Measurements from ENCODE around the gene AKAP8L. TPM values are rescaled to one million over a fixed set of nuclear protein-coding genes. Genes with fewer than 3 reads are reported as not detected.
"Not testable (repeated sequence)": the region's sequence is repeated elsewhere in the genome, so short reads cannot be mapped to it uniquely, and the experiment has no call there.

Gene AKAP8L
- total RNA-seq, 2 experiments from 2014 or later: 83.8 to 86.7 TPM

DNA sequence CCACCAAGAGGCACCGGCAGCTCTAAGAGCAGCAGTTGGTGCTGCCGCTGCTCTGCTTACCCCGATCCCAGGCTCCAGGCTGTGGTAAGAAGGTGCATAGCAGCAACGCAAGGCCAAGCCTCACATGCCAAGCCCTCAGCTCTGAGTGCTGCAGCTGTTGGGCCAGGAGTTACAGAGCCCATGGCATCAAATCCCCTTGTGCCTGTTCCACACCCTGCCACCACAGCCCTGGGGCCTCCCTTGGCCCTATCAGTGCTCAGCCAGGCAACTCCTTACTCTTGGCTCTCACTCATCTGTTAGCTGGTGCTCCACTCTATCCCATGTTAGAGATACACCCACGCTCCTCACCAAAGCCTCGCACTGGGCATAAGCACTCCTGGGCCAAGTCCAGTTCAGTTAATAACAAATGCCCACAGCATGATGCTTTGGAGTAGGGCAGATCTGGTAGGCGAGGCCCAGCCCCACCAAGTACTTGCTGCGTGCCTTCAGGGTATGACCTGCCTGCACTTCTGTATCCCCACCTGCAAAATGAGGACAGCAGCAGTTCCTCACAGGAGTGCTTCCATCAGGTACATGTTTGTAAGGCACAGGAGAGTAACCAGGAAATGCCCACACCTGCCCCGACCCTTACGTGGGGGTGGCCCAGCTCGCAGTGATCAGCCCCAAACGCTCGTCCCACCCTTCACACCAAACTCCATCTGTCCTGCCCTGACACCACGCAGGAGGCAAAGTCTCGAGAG, 16.2 kb downstream of the AKAP8L start:
- DNase-seq: no peak
- no peak overlapping the region for H3K4me3 Mint-ChIP-seq
- ChIA-PET POLR2A (no interaction called here), CTCF (interaction anchor here (1.1 kb wide), 1 partner anchor 225 kb away, joined by 3 read pairs; no protein-coding TSS in a partner anchor)
- H3K27ac Mint-ChIP-seq: no peak overlapping the region
- no peak for ATAC-seq
- peaks cover 8% of the 10 kb centered on the region for H3K4me1 Mint-ChIP-seq (ENCODE audit: low read depth)
- H3K36me3 Mint-ChIP-seq (ENCODE audit: low read depth): peaks cover 31% of the 10 kb centered on the region
- H3K27me3 Mint-ChIP-seq (ENCODE audit: low read depth): no peaks in the 10 kb centered on the region
- H3K9me3 Mint-ChIP-seq (ENCODE audit: insufficient read depth): no peaks in the 10 kb centered on the region

DNA sequence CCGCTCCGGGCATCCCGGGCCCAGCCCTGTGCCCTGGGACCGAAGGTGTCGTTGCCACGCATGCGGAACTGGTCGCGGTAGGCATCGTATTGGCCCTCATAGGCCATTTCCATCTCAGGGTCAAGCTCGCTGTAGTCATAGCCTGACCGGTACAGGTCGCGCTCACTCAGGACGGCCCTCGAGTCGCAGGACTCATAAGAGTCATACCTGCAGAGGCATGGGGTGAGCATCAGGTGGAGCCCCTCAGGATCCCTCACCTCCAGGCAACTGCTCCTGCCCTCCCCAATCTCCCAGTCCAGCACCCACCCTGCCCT, 17.4 kb downstream of the AKAP8L start:
- CTCF ChIA-PET: interaction anchor here (1.1 kb wide), 1 partner anchor 224 kb away, joined by 3 read pairs; no protein-coding TSS in a partner anchor
- POLR2A ChIA-PET: interaction anchor here (0.7 to 1.3 kb wide), 2 partner anchors 14 to 18 kb away, joined by 3 read pairs; partner anchors contain the start of gene AKAP8L
- Mint-ChIP-seq H3K4me3 (no peak overlapping the region), H3K4me1 (ENCODE audit: low read depth) (peaks cover 8% of the 10 kb centered on the region), H3K27me3 (ENCODE audit: low read depth) (no peaks in the 10 kb centered on the region), H3K27ac (no peak overlapping the region), H3K9me3 (ENCODE audit: insufficient read depth) (no peaks in the 10 kb centered on the region), H3K36me3 (ENCODE audit: low read depth) (peaks cover 39% of the 10 kb centered on the region)
- ATAC-seq: no peak
- DNase-seq: no peak

DNA sequence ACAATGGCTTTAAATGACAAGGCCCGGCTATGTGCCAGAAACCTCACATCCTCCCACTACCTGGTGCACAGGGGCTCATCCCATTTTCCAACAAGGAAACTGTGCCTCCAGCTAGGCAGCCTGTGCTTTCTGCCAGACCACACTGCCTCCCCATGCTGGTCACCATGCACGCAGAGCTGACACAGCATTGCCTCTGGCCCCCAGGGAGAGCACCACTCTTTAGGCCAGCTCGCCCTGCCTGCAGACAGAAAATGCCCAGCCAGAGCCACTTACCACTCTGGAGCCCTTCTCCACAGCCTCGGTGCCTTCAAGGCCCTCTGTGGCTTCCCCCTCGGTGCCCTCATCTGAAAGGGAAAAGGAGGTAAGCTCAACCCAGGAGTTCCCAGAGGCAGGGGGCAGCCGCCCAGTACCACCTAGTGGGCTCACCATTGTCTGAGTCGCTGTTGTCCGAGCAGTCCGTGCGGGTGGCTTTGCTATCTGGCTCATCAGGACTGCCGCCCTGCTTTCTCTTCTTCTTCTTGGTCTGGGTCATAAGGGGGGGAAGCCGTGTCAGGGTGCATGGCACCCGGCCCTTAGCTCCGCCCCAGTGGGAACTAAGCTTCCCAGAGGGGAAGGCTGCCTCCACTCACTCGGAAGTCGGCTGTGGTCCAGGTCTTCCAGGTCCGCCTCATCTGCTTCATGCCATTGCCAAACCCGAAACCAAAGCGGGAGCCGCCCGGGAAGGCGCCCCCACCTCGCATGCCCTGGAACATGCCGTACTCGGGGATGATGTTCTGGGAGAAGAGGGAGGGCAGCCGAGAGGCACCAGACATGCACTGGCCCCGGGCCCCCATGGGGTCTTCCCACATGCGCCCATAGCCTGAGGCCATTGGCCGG, 18.0 kb downstream of the AKAP8L start:
- H3K9me3 Mint-ChIP-seq (ENCODE audit: insufficient read depth): no peaks in the 10 kb centered on the region
- H3K27me3 Mint-ChIP-seq (ENCODE audit: low read depth): no peaks in the 10 kb centered on the region
- ChIA-PET POLR2A (interaction anchor here (1.3 kb wide), 1 partner anchor 18 kb away, joined by 3 read pairs; the partner anchor contains the start of gene AKAP8L), CTCF (no interaction called here)
- H3K27ac Mint-ChIP-seq: no peak overlapping the region
- ATAC-seq: no peak
- peaks cover 9% of the 10 kb centered on the region for H3K4me1 Mint-ChIP-seq (ENCODE audit: low read depth)
- peaks cover 42% of the 10 kb centered on the region for H3K36me3 Mint-ChIP-seq (ENCODE audit: low read depth)
- H3K4me3 Mint-ChIP-seq: no peak overlapping the region
- DNase-seq: no peak

DNA sequence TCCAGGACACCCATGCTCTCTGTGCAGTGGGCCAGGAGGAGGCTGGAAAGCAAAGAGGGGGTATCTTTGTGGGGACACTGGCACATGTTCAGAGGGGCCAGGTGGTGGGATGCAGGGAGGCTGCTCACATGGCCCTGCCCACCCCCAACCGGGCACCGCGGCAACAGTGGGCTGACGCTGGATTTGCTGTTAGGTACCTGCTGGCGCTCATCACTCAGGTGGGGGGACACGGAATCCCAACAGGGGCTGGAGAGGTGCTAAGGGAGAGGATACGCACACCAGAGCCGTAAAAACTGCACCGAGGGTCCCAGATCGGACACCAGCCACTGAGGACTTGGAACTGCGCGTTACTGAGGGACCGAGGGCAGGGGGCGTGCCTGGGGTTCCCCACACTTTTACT, 19.2 kb downstream of the AKAP8L start:
- ChIA-PET POLR2A (no interaction called here), CTCF (no interaction called here)
- Mint-ChIP-seq H3K36me3 (ENCODE audit: low read depth) (peaks cover 47% of the 10 kb centered on the region), H3K27me3 (ENCODE audit: low read depth) (no peaks in the 10 kb centered on the region), H3K9me3 (ENCODE audit: insufficient read depth) (no peaks in the 10 kb centered on the region), H3K27ac (no peak overlapping the region), H3K4me3 (no peak overlapping the region), H3K4me1 (ENCODE audit: low read depth) (peaks cover 5% of the 10 kb centered on the region)
- DNase-seq (no peak), ATAC-seq (no peak)

DNA sequence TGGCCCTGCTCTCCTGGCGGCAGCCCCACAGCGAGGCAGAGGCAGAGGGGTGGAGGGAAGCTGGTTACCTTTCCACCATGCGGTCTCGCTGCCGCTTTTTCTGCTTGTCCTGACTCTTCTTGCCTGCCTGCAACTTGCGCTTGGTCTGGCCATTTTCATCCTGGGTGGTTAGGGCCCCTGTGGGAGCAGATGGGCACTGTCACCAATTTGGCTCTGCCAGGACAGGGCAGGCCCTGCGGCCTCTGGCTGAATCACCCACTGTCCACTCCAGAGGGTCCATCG, 19.6 kb downstream of the AKAP8L start:
- POLR2A ChIA-PET: no interaction called here

DNA sequence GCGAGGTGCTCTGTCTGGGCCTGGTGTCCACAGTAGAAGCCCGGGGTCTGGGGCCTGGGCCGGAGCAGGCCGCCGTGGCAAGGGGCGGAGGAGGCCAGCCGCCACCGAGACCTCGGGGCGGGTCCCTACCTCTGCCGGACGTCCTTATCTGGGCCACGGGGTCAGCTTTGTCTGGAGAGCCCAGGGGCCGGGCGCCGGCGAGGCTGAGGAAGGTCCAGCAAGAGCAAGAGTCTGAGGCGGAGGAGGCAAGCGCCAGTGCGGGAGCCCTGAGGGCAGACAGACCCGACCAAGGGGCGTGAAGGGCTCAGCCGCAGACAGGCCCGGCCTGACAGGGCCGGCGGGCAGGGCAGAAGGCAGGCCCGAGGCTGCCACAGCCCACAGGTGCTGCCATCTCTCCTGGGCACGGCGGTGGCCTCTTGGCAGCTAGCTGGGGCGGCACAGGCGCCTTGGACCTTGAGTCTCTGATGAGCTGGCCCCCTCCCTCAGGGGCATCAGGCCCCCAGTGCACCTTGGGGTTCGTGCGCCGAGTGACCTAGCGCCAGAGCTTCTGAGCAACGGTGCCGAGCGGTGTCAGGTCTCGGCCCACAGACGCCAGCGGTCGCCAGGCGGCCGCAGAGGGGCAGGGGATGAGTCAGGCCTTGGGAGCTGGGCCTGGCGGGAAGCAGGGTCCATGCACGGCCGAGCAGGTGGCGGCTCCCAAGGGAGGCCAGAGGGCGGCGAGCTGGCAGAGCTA, 20.1 kb downstream of the AKAP8L start:
- CTCF ChIA-PET: no interaction called here
- POLR2A ChIA-PET: no interaction called here
- H3K27ac Mint-ChIP-seq: no peak overlapping the region

More for the DNA sequence above, 19.6 kb downstream of the AKAP8L start:
- Mint-ChIP-seq H3K4me1 (ENCODE audit: low read depth) (peaks cover 2% of the 10 kb centered on the region), H3K27me3 (ENCODE audit: low read depth) (no peaks in the 10 kb centered on the region), H3K36me3 (ENCODE audit: low read depth) (peaks cover 46% of the 10 kb centered on the region), H3K9me3 (ENCODE audit: insufficient read depth) (no peaks in the 10 kb centered on the region), H3K27ac (no peak overlapping the region), H3K4me3 (no peak overlapping the region)
- CTCF ChIA-PET: no interaction called here
- DNase-seq (no peak), ATAC-seq (no peak)

DNA sequence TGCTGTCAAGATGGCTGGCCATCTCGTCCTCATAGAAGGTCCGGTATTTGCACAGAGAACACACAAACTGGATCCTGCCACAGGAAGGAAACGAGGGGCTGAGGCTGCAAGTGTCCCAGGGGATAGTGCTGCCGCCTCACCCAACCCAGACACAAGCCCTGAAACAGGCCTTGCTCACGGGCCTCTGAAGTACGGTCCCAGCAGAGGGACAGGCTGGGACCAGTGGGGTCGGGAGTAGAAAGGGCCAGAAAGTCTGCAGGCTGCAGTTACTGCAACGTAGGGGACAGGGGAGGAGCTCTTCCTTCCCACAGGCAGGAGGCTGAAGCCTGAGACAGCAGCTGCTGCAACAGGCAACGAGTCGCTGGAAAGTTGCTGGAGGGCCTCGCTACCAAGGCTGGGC, 21.0 kb downstream of the AKAP8L start:
- no peak for DNase-seq
- ChIA-PET CTCF (no interaction called here), POLR2A (no interaction called here)
- no peaks in the 10 kb centered on the region for H3K27me3 Mint-ChIP-seq (ENCODE audit: low read depth)
- no peak for ATAC-seq
- H3K36me3 Mint-ChIP-seq (ENCODE audit: low read depth): peaks cover 57% of the 10 kb centered on the region
- H3K27ac Mint-ChIP-seq: no peak overlapping the region
- no peak overlapping the region for H3K4me3 Mint-ChIP-seq
- H3K4me1 Mint-ChIP-seq (ENCODE audit: low read depth): peaks cover 2% of the 10 kb centered on the region
- H3K9me3 Mint-ChIP-seq (ENCODE audit: insufficient read depth): no peaks in the 10 kb centered on the region

More for the DNA sequence above, 20.1 kb downstream of the AKAP8L start:
- DNase-seq: no peak
- peaks cover 51% of the 10 kb centered on the region for H3K36me3 Mint-ChIP-seq (ENCODE audit: low read depth)
- peaks cover 2% of the 10 kb centered on the region for H3K4me1 Mint-ChIP-seq (ENCODE audit: low read depth)
- no peak for ATAC-seq
- no peak overlapping the region for H3K4me3 Mint-ChIP-seq
- no peaks in the 10 kb centered on the region for H3K27me3 Mint-ChIP-seq (ENCODE audit: low read depth)
- no peaks in the 10 kb centered on the region for H3K9me3 Mint-ChIP-seq (ENCODE audit: insufficient read depth)

DNA sequence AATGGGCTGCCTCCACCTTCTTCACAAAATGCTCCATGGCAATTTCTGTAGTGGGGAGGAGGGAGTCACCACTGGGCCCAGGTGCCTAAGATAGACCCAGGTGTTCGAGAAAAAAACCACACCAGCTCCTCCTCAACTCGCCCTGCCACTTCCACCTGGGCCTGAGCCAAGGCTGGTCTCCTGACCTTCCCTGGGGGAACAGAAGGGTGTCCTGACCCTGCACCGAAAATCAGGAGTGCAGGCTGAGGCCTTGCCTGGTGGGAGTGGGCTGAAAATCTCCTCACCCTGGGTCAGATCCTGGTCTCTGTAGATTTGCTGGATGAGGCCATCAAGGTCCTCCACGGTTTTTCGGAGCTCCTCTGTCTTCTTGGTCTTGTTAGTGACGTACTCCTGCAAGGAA, 21.6 kb downstream of the AKAP8L start:
- peaks cover 57% of the 10 kb centered on the region for H3K36me3 Mint-ChIP-seq (ENCODE audit: low read depth)
- DNase-seq (no peak), ATAC-seq (no peak)
- no peak overlapping the region for H3K27ac Mint-ChIP-seq
- no peak overlapping the region for H3K4me3 Mint-ChIP-seq
- ChIA-PET POLR2A (no interaction called here), CTCF (interaction anchor here (0.8 to 0.9 kb wide), 2 partner anchors 18 to 159 kb away, joined by 3 read pairs; partner anchors contain the start of gene AKAP8)
- peaks cover 2% of the 10 kb centered on the region for H3K4me1 Mint-ChIP-seq (ENCODE audit: low read depth)
- no peaks in the 10 kb centered on the region for H3K9me3 Mint-ChIP-seq (ENCODE audit: insufficient read depth)
- H3K27me3 Mint-ChIP-seq (ENCODE audit: low read depth): no peaks in the 10 kb centered on the region

DNA sequence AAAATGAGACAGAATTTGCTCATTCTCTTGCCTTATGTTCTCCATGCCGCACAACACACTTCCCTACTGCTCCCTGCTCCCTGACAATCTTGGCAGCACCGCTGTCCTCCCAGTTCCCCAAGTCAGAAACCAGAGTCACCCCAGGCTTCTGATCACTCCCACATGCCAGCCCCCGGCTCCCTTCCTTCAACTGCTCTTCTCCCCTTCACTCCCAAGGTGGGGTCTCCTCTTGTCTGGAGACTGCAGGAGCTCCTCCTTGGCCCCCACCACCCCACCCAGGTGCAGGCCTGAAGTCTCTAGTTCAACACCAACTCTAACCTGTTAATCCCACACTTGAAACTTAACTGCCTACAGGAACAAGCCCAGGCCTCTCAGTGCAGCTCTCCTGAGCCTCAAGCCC, 22.4 kb downstream of the AKAP8L start:
- POLR2A ChIA-PET: no interaction called here
- no peak for DNase-seq

DNA sequence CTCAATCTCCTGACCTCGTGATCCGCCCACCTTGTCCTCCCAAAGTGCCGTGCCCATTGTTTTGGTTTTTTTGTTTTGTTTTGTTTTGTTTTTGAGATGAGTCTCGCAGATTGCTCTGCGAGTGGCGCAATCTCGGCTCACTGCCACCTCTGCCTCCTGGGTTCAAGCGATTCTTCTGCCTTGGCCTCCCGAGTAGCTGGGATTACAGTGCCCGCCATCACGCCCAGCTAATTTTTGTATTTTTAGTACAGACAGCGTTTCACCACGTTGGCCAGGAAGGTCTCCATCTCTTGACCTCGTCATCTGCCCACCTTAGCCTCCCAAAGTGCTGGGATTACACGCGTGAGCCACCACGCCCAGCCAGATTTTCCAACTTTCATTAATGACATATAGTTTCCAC, 23.5 kb downstream of the AKAP8L start:
- ChIA-PET POLR2A (interaction anchor here (1.3 to 1.5 kb wide), 2 partner anchors 16 to 24 kb away, joined by 3 read pairs; partner anchors contain the start of genes AKAP8 and AKAP8L), CTCF (interaction anchor here (1.5 kb wide), 1 partner anchor 24 kb away, joined by 8 read pairs; the partner anchor contains the start of gene AKAP8L)
- DNase-seq; H3K4me1 Mint-ChIP-seq (ENCODE audit: low read depth); H3K27ac Mint-ChIP-seq; H3K4me3 Mint-ChIP-seq; H3K27me3 Mint-ChIP-seq (ENCODE audit: low read depth); ATAC-seq; H3K9me3 Mint-ChIP-seq (ENCODE audit: insufficient read depth): not testable (repeated sequence)
- peaks cover 60% of the 10 kb centered on the region for H3K36me3 Mint-ChIP-seq (ENCODE audit: low read depth)

More for the DNA sequence above, 22.4 kb downstream of the AKAP8L start:
- no peaks in the 10 kb centered on the region for H3K27me3 Mint-ChIP-seq (ENCODE audit: low read depth)
- no peak for ATAC-seq
- CTCF ChIA-PET: interaction anchor here (0.8 to 0.9 kb wide), 2 partner anchors 17 to 159 kb away, joined by 3 read pairs; partner anchors contain the start of gene AKAP8
- H3K36me3 Mint-ChIP-seq (ENCODE audit: low read depth): peaks cover 60% of the 10 kb centered on the region
- no peak overlapping the region for H3K27ac Mint-ChIP-seq
- no peaks in the 10 kb centered on the region for H3K9me3 Mint-ChIP-seq (ENCODE audit: insufficient read depth)
- H3K4me3 Mint-ChIP-seq: no peak overlapping the region
- peaks cover 2% of the 10 kb centered on the region for H3K4me1 Mint-ChIP-seq (ENCODE audit: low read depth)

DNA sequence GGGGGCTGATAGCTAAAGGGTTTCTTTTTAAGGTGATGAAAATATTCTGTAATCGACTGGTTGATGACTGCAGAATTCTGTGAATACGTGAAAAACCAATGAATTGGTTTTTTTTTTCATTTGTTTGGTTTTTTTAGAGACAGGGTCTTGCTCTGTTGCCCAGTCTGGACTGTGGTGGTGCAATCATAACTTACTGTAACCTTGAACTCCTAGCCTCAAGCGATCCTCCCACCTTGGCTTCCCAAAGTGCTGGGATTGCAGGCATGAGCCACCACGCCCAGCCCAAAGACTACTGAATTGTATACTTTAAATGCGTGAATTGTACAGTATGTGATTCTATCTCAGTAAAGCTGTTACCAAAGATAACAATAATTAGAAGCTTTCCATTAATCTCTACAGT, 24.4 kb downstream of the AKAP8L start:
- no peak overlapping the region for H3K27ac Mint-ChIP-seq
- CTCF ChIA-PET: interaction anchor here (1.2 to 1.5 kb wide), 2 partner anchors 10 to 25 kb away, joined by 4 to 8 read pairs; partner anchors contain the start of gene AKAP8L
- H3K9me3 Mint-ChIP-seq (ENCODE audit: insufficient read depth): no peaks in the 10 kb centered on the region
- H3K4me3 Mint-ChIP-seq: no peak overlapping the region
- POLR2A ChIA-PET: interaction anchor here (0.6 to 1.5 kb wide), 2 partner anchors 8 to 25 kb away, joined by 3 to 6 read pairs; partner anchors contain the start of gene AKAP8L
- H3K36me3 Mint-ChIP-seq (ENCODE audit: low read depth): peaks cover 60% of the 10 kb centered on the region
- no peaks in the 10 kb centered on the region for H3K27me3 Mint-ChIP-seq (ENCODE audit: low read depth)
- no peak for DNase-seq
- no peak for ATAC-seq
- H3K4me1 Mint-ChIP-seq (ENCODE audit: low read depth): peaks cover 2% of the 10 kb centered on the region

Data from activated CD8-positive, alpha-beta T cell treated with anti-CD3 and anti-CD28 coated beads, Interleukin-2, amount 10 ng/mL, durations not matched to agents 7 days and 5 days (primary cell).